NOMO-1 treated with dmso at 0.1 percent for 144 hours (cell line): ENCODE measurements around the gene TADA3.

Source experiments
- DNase-seq: peaks from one replicate; lab custom pipeline; 2025; ENCODE audit not compliant: unreplicated experiment; lab: John Stamatoyannopoulos, UW

The TADA3 gene

DNA sequence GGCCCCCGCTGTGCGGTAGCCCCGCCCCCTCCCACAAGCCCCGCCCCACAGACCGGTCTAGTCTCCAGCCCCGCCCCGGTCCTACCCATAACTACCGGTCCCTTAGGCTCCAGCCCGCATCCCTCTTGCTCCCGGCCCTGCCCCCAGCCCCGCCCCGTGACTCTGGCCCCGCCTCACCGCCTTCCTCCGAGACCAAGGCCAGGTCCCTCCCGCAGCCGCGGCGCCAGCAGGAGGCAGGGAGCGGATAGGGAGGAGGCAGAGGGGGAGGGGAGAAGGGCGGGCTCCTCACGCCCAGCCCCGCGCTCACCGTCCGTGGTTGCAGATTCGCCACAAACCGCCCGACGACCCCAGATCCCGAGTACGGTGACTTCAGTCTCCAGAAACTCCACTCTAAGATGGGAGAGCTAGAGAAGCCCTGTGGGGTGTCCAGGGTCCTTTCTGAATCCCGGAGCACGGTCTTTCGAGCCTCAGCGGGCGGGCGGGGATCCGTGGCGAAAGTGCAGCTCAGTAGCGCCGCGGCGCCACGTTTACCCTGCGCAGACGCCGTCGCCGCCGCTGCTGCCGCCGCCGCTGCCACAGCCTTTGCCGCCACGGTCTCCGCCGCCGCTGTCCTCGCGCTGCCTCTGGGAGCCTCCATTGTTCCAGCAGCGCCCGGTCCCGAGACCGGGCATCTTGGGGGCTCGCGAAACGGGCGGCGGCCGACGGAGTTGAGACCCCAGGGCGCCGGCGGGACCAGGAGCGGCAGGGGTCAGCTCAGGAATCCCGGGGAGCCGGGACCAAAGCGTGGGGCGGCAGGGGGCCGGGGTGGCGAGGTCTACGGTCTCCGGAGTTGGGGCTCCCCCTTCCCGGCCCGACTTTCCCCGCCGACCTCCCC lies 60.8 kb downstream of the TADA3 start, which contains the start of gene BRPF1:
TSS of gene BRPF1 (plus strand) at position 530 of the 874 bp plus-strand sequence. CDS start 2,406 bp downstream, outside the sequence.
- peak; percentile 95 for DNase-seq

DNA sequence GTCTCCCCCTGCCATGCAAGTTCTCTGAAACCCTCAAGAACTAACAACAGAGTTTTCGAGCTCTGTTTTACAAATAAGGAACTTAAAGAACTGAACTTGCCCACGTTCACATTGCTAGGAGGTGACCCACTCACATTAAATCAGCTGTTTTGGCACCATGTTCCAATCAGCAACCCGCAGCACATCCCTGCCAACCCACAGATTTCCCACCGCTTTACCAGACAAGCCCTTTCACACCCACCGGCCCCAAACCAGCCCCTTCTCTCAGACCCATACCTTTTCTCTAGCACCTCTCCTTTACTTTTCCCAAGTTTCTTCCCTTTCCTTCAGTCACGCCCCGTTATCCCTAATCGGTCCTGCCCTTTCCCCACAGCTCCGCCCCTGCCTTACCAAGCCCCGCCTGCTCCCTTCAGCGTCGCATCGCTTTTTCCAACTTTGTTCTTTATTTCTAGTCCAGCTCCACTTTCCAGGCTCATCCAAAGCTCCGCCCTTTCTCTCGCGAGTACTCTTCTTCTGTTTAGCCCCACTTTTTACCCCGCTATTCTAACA lies 61.5 kb downstream of the TADA3 start:
- no peak for DNase-seq
